Type B pancreatic cell (in vitro differentiated cells): ENCODE data around the gene RAB30. TPM values are rescaled to one million over a fixed set of nuclear protein-coding genes. Genes with fewer than 3 reads are reported as not detected.

ENCODE experiments used
- DNase-seq: peaks from one replicate; pipeline ENCODE4 v3.0.0; 2021; ENCODE audit warnings: mixed read lengths; ENCODE audit not compliant: unreplicated experiment; ENCODE audit errors: extremely low spot score
- H3K27ac Mint-ChIP-seq: 2 replicates; pipeline ENCODE4 v1.8.0; 2021; ENCODE audit warnings: mild to moderate bottlenecking, mixed read lengths
- H3K27me3 Mint-ChIP-seq: 2 replicates; pipeline ENCODE4 v1.8.0; 2021; ENCODE audit warnings: mixed read lengths
- H3K36me3 Mint-ChIP-seq: 2 replicates; pipeline ENCODE4 v1.8.0; 2021; ENCODE audit warnings: mixed read lengths
- H3K4me1 Mint-ChIP-seq: one replicate; pipeline ENCODE4 v1.8.0; 2021; ENCODE audit warnings: mixed read lengths; ENCODE audit not compliant: unreplicated experiment
- H3K4me3 Mint-ChIP-seq: 2 replicates; pipeline ENCODE4 v1.8.0; 2021; ENCODE audit warnings: mild to moderate bottlenecking, mixed read lengths
- H3K9me3 Mint-ChIP-seq: 2 replicates; pipeline ENCODE4 v1.8.0; 2021; ENCODE audit warnings: mixed read lengths
- CTCF ChIP-seq: fragments of 200-600 bp; sonication (generic); conservative IDR thresholded peaks from 2 replicates; pipeline ENCODE4 v1.5.0; 2021; ENCODE audit warnings: antibody characterized with exemption, mild to moderate bottlenecking
- total RNA-seq: library from RNA; stranded (reverse); gene quantifications from 2 replicates; pipeline ENCODE4 v1.2.1, GENCODE V29; 2021; ENCODE audit warnings: low replicate concordance

The RAB30 gene
- total RNA-seq, 1 donor from 2014 or later: 13.8 TPM

GRCh38 chr11:83079820-83080219, 8.1 kb upstream of the RAB30 start:
- Mint-ChIP-seq H3K4me1 (peaks cover 9% of the 10 kb centered on the region), H3K27me3 (no peaks in the 10 kb centered on the region), H3K27ac (no peak overlapping the region), H3K4me3 (no peak overlapping the region), H3K9me3 (no peaks in the 10 kb centered on the region), H3K36me3 (peaks cover 7% of the 10 kb centered on the region)
- DNase-seq: no peak
- no peak for TF ChIP-seq CTCF

- Mint-ChIP-seq H3K36me3 (peaks cover 16% of the 10 kb centered on the region), H3K4me1 (peaks cover 16% of the 10 kb centered on the region), H3K9me3 (no peaks in the 10 kb centered on the region), H3K27ac (no peak overlapping the region), H3K4me3 (no peak overlapping the region), H3K27me3 (no peaks in the 10 kb centered on the region)
- no peak for TF ChIP-seq CTCF
- DNase-seq: no peak
Observed at GRCh38 chr11:83078269-83078668, 6.6 kb upstream of the RAB30 start.

GRCh38 chr11:83073884-83074283, 2.2 kb upstream of the RAB30 start:
- no peak overlapping the region for H3K27ac Mint-ChIP-seq
- peaks cover 18% of the 10 kb centered on the region for H3K4me1 Mint-ChIP-seq
- H3K9me3 Mint-ChIP-seq: no peaks in the 10 kb centered on the region
- TF ChIP-seq CTCF: no peak
- no peak for DNase-seq
- H3K27me3 Mint-ChIP-seq: no peaks in the 10 kb centered on the region
- H3K36me3 Mint-ChIP-seq: peaks cover 14% of the 10 kb centered on the region
- H3K4me3 Mint-ChIP-seq: no peak overlapping the region

GRCh38 chr11:83073258-83073657, 1.6 kb upstream of the RAB30 start:
- H3K36me3 Mint-ChIP-seq: peaks cover 13% of the 10 kb centered on the region
- H3K27me3 Mint-ChIP-seq: no peaks in the 10 kb centered on the region
- no peak for TF ChIP-seq CTCF
- H3K9me3 Mint-ChIP-seq: no peaks in the 10 kb centered on the region
- no peak overlapping the region for H3K4me3 Mint-ChIP-seq
- H3K4me1 Mint-ChIP-seq: peaks cover 14% of the 10 kb centered on the region
- DNase-seq: no peak
- H3K27ac Mint-ChIP-seq: no peak overlapping the region

GRCh38 chr11:83072350-83073242, 899 bp upstream of the RAB30 start:
- Mint-ChIP-seq H3K9me3 (no peaks in the 10 kb centered on the region), H3K36me3 (peaks cover 13% of the 10 kb centered on the region), H3K27me3 (no peaks in the 10 kb centered on the region), H3K27ac (no peak overlapping the region), H3K4me1 (peaks cover 14% of the 10 kb centered on the region), H3K4me3 (no peak overlapping the region)
- DNase-seq: no peak
- TF ChIP-seq CTCF: no peak
